Coronary artery (tissue), 2 donors: Measurements from ENCODE around the gene TBL1Y.

Experiments used
- DNase-seq: peaks from one replicate; pipeline ENCODE4 v3.0.0-alpha.2; 2017; ENCODE audit warnings: low spot score
- H3K27ac ChIP-seq, 2 donors: fragments of 200-600 bp; sonication (generic); one replicate each; pipeline ENCODE4 v1.5.1; 2016 to 2019
- H3K4me3 ChIP-seq: fragments of 200-600 bp; sonication (generic); 2 replicates; pipeline ENCODE4 v1.5.1; 2016; ENCODE audit warnings: mild to moderate bottlenecking, moderate library complexity
- TF ChIP-seq, protein P1 (sequence below): fragments of 200-600 bp; sonication (generic); IDR thresholded peaks from one replicate; pipeline ENCODE4 v1.5.1; 2019; ENCODE audit warnings: antibody characterized with exemption

The TBL1Y gene

DNA sequence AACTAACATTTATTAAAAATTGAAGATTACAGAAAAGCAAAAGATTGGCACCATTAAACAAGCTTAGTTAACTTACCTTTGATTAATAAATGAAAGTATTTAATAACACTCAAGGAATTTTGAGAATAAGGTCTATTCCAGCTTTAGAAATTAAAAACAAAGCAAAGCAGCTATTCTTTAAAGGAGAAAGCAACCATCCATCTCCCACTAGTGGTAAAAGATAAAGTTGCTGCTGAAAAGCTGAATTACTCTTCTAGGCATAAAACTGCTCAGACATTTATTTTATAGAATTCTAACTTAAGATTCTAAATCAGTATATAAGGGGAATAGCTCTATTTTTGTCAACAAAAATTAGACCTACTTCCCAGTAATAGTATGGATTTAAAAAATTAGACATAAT, 37.2 kb downstream of the TBL1Y start:
- DNase-seq, result no peak
- TF ChIP-seq, protein P1, sequence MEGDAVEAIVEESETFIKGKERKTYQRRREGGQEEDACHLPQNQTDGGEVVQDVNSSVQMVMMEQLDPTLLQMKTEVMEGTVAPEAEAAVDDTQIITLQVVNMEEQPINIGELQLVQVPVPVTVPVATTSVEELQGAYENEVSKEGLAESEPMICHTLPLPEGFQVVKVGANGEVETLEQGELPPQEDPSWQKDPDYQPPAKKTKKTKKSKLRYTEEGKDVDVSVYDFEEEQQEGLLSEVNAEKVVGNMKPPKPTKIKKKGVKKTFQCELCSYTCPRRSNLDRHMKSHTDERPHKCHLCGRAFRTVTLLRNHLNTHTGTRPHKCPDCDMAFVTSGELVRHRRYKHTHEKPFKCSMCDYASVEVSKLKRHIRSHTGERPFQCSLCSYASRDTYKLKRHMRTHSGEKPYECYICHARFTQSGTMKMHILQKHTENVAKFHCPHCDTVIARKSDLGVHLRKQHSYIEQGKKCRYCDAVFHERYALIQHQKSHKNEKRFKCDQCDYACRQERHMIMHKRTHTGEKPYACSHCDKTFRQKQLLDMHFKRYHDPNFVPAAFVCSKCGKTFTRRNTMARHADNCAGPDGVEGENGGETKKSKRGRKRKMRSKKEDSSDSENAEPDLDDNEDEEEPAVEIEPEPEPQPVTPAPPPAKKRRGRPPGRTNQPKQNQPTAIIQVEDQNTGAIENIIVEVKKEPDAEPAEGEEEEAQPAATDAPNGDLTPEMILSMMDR, result no peak
- no peak overlapping the region for H3K27ac ChIP-seq
- H3K4me3 ChIP-seq, result no peak overlapping the region

DNA sequence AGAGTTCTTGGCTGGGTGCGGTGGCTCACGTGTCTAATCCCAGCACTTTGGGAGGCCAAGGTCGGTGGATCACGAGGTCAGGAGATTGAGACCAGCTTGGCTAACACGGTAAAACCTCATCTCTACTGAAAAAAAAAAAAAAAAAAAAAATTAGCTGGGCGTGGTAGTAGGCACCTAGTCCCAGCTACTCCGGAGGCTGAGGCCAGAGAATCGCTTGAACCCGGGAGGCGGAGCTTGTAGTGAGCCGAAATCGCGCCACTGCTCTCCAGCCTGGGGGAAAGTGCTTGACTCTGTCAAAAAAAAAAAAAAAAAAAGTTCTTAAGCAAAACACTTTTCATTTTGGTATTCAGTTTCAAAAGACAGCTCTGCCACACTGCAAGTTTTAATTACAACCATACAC, 37.9 kb downstream of the TBL1Y start:
- no peak overlapping the region for H3K4me3 ChIP-seq
- no peak for DNase-seq
- TF ChIP-seq, protein P1, result no peak
- no peak overlapping the region for H3K27ac ChIP-seq

DNA sequence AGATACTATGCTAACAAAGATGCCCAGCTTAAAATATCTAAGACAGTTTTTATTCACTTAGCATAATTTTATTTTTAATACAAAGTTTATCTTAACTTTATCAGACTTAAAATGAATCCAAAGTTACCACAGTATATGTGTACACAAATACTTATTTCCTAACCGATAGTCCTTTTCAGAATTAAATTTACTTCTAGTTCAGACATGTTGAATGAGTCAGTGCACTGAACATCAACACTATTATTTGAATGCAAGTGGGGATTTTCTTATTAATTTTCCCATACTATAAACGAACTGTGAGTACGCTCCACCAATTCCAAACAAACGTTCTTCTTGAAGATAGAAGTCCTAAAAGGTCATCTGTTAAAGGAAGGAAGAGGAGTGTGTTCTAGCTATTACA, 39.5 kb downstream of the TBL1Y start:
- TF ChIP-seq, protein P1, result no peak
- Histone ChIP-seq H3K27ac (no peak overlapping the region), H3K4me3 (no peak overlapping the region)
- DNase-seq, result no peak

DNA sequence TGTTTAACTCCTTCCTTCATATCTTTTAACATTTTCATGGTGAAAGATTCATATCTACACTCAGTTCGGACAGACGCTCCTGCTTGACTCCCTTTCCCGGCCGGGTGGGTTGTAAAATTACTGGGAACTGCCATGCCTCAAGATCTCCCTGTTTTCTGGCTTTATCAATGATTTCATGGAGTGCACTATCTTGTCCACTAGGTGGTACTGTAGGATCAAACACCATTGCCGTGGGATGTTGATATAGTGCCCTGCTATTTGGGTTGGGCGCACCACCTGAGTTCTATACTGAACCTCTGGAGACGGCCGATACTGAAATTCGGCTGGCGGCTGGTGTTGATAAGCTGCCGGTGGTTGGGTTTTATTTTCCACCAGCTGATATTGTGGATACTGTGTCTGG, 54.2 kb downstream of the TBL1Y start:
- no peak for DNase-seq
- no peak overlapping the region for H3K27ac ChIP-seq
- no peak overlapping the region for H3K4me3 ChIP-seq
- TF ChIP-seq, protein P1, result no peak

DNA sequence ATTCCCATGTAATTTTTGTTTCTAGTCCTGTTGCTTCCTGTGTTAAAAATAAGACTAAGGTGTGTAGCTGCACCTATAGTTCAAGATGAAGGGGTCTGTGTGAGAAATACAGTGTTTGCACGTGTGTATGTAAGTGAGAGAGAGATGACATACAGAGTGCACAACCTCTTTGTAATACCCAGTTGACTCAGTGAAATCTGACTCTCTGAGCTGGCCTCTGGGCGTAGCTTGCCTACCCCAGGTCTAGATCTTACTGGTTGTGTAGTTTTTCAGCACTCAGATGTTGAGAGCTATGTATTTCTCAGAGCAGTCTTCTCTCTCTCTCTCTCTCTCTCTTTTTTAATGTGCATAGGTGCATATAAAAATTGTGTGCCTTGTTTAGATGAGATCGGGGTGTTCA, 56.0 kb downstream of the TBL1Y start:
- Histone ChIP-seq H3K4me3 (no peak overlapping the region), H3K27ac (no peak overlapping the region)
- TF ChIP-seq, protein P1, result no peak
- DNase-seq, result no peak

DNA sequence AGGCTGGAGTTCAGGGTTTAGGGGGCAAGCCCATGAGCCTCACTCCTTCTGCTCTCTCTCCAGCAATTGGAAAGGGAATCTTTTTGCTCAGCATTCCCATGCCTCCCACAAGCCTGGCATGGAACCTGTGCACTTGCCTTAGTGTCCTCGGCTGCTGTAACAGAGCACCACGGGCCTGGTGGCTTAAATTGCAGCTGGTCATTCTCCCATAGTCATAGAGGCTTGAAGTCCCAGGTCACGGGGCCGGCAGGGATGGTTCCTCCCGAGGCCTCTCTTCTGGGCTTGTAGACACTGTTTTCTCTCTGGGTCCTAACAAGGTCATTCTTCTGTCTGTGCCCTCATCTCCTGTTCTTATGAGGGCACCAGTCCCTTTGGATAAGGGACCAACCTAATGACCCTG, 57.2 kb downstream of the TBL1Y start:
- DNase-seq, result no peak
- Histone ChIP-seq H3K4me3 (no peak overlapping the region), H3K27ac (no peak overlapping the region)
- TF ChIP-seq, protein P1, result no peak

DNA sequence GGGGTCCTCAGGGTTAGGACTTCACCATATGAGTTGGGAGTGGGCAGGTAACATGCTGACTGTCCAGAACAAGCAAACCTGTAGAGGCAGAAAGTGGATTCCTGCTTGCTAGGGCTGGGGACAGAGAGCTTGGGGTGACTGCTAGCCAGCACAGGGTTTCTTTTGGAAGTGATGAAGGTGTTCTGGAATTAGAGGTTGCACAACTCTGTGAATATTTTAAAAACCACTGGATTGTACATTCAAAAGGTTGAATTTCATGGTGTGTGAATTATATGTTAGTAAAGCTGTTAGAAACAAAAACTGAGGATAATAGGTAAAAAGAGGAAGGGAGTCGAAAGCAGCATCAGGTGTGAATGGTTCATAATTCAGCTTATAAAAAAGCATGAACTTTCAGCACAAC, 57.7 kb downstream of the TBL1Y start:
- Histone ChIP-seq H3K27ac (no peak overlapping the region), H3K4me3 (no peak overlapping the region)
- no peak for DNase-seq
- TF ChIP-seq, protein P1, result no peak
